GM18909 (cell line): ENCODE results near the gene CAMK1D.

Source experiments
- ATAC-seq: cut with Tn5 transposase; IDR thresholded peaks from one replicate; pipeline ENCODE4 v1.9.1; 2021; ENCODE audit warnings: mild to moderate bottlenecking; ENCODE audit not compliant: unreplicated experiment, poor library complexity

CAMK1D gene

DNA sequence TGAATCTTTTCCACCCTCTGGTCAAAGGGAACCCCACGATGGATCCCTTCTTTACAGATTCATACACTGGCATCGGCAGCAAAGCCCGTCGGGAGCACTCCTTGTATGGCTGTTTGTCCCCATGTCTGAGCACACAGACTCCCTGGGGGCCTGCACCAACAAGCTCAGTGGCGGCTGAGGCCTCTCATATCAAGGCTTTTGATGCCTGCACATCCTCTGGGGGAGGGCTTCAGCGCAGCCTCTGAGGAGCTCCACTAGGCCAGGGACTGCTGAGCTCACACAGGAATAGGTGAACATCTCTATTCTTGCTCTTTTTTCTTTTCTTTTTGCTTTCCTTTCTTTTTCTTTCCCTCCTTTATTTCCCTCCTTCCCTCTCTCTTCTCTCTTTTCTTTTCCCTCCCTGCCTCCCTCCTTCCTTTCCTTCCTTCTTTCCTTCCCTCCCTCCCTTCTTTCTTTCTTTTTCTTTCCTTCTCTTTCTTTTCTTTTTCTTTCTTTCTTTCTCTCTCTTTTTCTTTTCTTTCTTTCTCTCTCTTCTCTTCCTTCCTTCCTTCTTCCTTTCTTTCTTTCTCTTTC, 477.5 kb downstream of the CAMK1D start:
- ATAC-seq: no peak

DNA sequence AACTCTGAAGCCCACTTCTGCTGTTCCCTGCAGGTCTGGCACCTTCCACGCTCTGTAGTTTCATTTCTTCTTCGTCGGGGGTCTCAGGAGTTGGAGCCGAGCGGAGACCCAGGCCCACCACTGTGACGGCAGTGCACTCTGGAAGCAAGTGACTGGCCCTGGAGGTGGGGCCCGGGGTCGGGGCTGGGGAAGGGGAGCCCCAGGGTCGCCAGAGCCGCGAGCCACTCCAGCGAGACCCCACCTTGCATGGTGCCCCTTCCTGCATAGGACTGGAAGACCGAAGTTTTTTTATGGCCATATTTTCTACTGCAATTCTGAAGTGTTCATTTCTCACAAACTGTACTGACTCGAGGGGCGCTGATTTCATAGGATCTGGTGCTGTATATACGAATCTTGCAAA, 479.4 kb downstream of the CAMK1D start:
- no peak for ATAC-seq

DNA sequence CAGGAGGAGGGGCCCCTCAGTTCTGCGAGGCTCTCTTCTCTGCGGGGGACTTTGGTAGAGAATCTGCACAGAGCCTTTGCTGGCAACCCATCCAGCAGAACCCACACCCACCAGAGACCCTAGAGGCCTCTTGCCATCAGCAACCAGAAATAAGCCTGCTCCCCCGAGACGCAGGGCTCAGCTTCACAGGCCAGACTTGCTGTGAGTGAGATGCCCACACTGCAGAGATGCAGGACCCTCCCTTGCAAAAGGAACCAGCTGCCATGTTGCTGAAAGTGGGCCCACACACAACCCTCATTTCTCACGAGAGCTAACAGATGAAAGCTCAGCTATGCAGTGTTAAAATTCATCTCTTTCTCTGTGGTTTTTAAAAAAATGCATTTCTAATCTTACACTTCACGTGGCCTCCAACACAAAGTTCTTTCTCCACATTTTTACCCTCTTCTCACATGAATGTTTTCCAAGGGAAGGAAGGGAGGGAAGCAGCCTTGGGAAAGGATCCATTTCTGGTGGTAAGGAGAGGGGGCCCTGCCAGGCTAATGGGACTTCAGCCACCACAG, 480.6 kb downstream of the CAMK1D start:
- ATAC-seq: no peak

DNA sequence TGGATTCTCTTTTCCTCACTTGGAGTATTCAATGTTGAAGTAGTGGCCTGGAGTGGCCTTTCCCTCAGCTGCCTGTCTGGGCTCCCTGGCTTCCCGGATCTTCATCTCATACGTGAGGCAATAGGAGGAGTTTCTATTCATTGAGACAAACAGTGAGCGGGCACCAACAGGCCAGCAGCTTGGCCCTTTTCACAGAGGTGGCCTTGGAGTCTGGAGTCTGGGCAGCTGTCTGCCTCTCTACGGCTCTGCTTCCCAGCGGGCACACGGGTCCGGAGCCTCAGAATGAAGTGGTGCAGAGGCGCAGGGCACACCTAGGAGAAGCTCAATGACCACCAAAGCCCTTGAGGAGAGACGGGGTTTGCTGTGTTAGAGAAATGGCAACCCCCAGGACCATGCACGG, 482.7 kb downstream of the CAMK1D start:
- no peak for ATAC-seq

DNA sequence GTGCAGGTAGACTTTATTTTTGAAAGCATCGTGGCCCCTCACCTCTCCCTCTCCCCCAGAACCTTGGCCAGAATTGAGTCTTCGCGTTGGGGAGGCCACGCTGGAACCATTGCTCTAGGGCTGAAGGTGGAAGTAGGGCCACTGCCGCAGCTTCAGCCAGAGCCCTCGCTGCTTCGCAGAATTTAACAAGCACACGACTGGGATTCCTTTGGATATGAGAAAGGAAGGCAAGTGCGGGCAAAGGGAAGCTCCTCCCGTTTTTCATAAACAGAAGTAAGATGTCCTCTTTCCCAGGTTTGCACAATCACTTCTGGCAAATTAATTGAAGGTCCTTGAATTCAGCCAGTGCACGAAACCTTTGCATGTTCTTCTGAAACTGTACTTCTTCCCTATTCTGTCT, 484.1 kb downstream of the CAMK1D start:
- ATAC-seq: no peak

- ATAC-seq: no peak
Measured at GRCh38 chr10:12834116-12834665, 484.8 kb downstream of the CAMK1D start.

GRCh38 chr10:12834721-12835120, 485.4 kb downstream of the CAMK1D start:
- ATAC-seq: no peak

GRCh38 chr10:12835709-12836108, 486.4 kb downstream of the CAMK1D start:
- ATAC-seq: no peak

- ATAC-seq: no peak
Measured at GRCh38 chr10:12838366-12838765, 489.0 kb downstream of the CAMK1D start.

GRCh38 chr10:12838995-12839927, 489.9 kb downstream of the CAMK1D start:
- no peak for ATAC-seq

- no peak for ATAC-seq
Measured at GRCh38 chr10:12839941-12840611, 490.7 kb downstream of the CAMK1D start.

DNA sequence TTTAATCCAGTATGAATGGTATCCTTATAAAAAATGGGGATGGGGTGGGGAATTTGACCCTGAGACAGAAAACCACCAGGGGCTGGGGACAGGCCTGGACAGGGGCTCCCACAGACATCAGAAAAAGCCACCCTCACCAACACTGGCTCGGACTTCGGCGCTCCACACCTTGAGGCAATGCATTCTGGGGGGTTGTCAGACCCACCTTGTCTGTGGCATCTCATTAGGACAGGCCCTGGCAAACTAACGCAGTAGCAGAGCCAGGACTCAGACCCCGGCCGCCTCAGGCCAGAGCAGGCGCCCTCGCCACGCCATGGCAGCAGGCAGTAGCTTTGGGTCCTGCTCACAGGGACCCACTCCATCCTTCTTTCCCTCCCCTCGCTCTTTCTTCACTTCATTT, 492.1 kb downstream of the CAMK1D start:
- ATAC-seq: no peak

GRCh38 chr10:12841826-12842225, 492.5 kb downstream of the CAMK1D start:
- no peak for ATAC-seq

DNA sequence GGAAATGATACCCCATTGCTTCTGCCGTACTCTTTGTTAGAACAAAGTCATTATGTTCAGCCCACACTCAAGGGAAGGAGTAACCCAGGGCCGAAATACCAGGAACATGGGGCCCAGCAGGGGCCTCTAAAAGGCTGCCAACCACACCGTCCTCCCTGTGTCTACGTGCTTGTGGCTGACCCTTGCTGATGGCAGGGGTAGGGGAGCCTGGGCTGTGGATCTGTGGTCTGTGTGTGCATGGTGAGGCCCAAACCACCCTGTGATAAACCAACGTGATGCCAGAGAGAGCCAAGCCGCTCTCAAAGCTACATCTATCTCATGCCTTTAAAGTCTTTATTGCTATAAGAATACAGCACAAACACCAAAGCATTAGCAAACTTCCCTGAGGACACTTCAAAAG, 493.0 kb downstream of the CAMK1D start:
- ATAC-seq: no peak

DNA sequence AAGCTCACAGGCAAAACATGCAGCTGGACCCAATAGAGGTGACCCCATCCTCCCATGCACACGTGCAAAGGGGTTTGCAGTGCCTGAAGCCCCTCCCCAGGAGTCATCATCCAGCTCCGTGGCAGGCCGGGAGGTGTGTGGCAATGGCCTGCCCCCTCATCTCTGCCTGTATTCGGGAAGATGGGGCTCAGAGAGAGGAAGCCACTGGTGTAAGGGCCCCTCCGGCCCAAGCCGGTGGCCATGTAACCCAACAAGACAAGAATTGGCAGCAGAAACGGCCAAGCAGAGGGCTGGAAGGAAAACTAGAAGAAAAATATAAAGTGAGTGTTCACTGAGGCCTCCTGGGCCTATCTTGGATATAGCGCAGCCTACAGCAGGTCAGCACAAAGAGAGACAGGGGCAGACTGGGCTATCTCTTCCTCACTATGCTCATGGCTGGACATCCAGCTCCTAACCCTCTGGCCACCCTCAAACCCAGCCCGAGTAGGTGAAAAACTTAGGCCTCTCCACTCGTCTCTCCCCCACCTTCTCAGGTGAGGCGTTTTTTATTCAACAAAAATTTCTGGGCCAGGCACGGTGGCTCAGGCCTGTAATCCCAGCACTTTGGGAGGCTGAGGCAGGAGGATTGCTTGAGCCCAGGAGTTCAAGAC, 494.1 kb downstream of the CAMK1D start:
- no peak for ATAC-seq

- no peak for ATAC-seq
Measured at GRCh38 chr10:12844811-12845483, 495.6 kb downstream of the CAMK1D start.

DNA sequence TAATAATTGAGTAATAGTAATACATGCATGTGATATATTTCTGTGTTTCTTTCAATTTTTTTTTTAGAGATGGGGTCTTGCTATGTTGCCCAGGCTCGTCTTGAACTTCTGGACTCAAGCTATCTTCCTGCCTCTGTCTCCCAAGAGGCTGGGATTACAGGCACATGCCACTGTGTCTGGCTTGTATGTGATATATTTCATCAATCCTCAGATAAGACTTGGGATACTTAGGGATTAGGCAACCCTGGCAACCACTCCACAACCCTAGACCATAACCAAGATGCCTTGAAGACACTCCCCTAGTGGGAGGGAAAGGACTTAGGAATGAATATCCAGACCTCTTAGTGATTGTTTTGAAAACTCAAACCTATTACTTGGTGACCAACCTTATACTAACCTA, 497.4 kb downstream of the CAMK1D start:
- ATAC-seq: no peak

GRCh38 chr10:12847361-12847975, 498.1 kb downstream of the CAMK1D start:
- no peak for ATAC-seq

DNA sequence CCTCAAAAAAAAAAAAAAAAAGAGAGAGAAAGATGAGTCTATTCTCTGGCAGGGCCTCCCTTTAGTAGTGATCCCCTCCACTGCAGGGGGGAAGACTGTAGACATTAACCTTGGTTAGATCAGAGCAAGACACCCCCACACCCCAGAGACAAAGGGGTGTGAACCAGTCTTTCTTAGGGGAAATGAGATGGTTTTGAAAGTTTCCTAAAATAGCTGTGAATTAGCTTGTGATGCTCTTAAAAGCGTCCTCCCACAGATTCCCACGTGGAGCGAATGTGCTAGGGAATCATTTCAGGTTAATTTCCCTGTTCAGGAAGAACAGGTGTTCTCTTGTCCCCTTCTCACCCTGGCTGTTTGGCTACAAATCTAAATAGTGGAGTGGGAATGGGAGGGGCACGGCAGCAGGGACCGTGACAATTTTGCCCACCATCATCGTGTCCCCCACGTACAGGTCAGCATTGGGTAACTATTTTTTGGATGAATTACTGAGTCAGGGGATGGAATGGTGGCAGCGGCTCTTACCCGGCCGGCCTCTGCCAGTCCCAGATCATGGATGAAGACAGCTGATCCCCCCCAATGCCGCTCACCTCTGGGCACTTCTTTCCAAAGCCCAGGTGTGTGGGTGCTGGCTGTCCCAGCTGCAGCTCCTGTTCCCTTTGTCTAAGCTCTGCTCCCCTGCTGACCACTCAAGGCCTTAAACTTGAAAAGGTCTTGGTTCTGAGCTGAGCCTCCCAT, 499.3 kb downstream of the CAMK1D start:
- no peak for ATAC-seq
